GM18498 (cell line): Measurements from ENCODE around the gene PGM2L1.
"Not testable (repeated sequence)": the region's sequence is repeated elsewhere in the genome, so short reads cannot be mapped to it uniquely, and the experiment has no call there.

Experiments
- ATAC-seq: cut with Tn5 transposase; IDR thresholded peaks from one replicate; pipeline ENCODE4 v1.9.1; 2021; ENCODE audit warnings: mild to moderate bottlenecking, moderate library complexity; ENCODE audit not compliant: unreplicated experiment

Gene PGM2L1

GRCh38 chr11:74403607-74404321 is 5.5 kb upstream of the PGM2L1 start:
- ATAC-seq = no peak

GRCh38 chr11:74400606-74401005 is 2.4 kb upstream of the PGM2L1 start:
- ATAC-seq = no peak

- peak; percentile 7 for ATAC-seq
These were observed 561 bp downstream of the PGM2L1 start for GRCh38 chr11:74397501-74398243.

GRCh38 chr11:74392256-74392655 is 6.0 kb downstream of the PGM2L1 start:
- no peak for ATAC-seq

GRCh38 chr11:74391193-74391592 is 7.0 kb downstream of the PGM2L1 start:
- ATAC-seq = no peak

- no peak for ATAC-seq
These were observed 7.5 kb downstream of the PGM2L1 start for GRCh38 chr11:74390697-74391096.

- ATAC-seq = peak; percentile 44
These were observed 9.4 kb downstream of the PGM2L1 start for GRCh38 chr11:74388678-74389327.

- ATAC-seq = no peak
These were observed 13.6 kb downstream of the PGM2L1 start for GRCh38 chr11:74384641-74385040.

GRCh38 chr11:74380746-74381439 is 17.3 kb downstream of the PGM2L1 start:
- ATAC-seq = no peak

- no peak for ATAC-seq
These were observed 20.5 kb downstream of the PGM2L1 start for GRCh38 chr11:74377689-74378088.

- no peak for ATAC-seq
These were observed 24.9 kb downstream of the PGM2L1 start for GRCh38 chr11:74373382-74373781.

GRCh38 chr11:74371269-74372052 is 26.8 kb downstream of the PGM2L1 start:
- ATAC-seq = no peak

- ATAC-seq = no peak
These were observed 28.1 kb downstream of the PGM2L1 start for GRCh38 chr11:74370123-74370522.

- no peak for ATAC-seq
These were observed 30.4 kb downstream of the PGM2L1 start for GRCh38 chr11:74367881-74368280.

GRCh38 chr11:74366576-74366975 is 31.7 kb downstream of the PGM2L1 start:
- ATAC-seq = no peak

GRCh38 chr11:74365805-74366204 is 32.4 kb downstream of the PGM2L1 start:
- not testable (repeated sequence) for ATAC-seq

GRCh38 chr11:74357449-74357848 is 40.8 kb downstream of the PGM2L1 start:
- ATAC-seq = no peak

- no peak for ATAC-seq
These were observed 42.6 kb downstream of the PGM2L1 start for GRCh38 chr11:74355626-74356025.

- no peak for ATAC-seq
These were observed 44.2 kb downstream of the PGM2L1 start for GRCh38 chr11:74354036-74354435.

- ATAC-seq = no peak
These were observed 50.9 kb downstream of the PGM2L1 start for GRCh38 chr11:74347381-74347780.
